ENCODE data around the gene SERTM2.

The SERTM2 gene

DNA sequence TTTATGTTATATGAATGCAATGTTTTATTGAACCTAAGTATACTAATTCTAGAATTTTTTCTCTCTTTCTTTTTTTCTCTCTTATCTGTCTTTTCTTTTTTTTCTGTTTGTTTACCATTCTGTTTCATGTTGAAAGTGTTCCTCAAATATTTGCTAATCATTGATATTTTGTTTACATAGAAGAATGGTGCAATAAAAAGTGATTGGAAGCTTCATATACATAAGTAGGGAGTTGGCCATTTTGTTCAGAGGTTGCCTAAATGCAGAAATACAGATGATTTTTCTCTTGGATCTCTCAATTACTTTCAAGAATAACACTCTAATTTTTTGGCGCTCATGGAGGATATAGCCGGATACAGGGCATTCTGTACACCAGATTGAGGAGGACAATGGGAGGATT is 5.7 kb upstream of the SERTM2 start:
- TF ChIP-seq, protein P1, sequence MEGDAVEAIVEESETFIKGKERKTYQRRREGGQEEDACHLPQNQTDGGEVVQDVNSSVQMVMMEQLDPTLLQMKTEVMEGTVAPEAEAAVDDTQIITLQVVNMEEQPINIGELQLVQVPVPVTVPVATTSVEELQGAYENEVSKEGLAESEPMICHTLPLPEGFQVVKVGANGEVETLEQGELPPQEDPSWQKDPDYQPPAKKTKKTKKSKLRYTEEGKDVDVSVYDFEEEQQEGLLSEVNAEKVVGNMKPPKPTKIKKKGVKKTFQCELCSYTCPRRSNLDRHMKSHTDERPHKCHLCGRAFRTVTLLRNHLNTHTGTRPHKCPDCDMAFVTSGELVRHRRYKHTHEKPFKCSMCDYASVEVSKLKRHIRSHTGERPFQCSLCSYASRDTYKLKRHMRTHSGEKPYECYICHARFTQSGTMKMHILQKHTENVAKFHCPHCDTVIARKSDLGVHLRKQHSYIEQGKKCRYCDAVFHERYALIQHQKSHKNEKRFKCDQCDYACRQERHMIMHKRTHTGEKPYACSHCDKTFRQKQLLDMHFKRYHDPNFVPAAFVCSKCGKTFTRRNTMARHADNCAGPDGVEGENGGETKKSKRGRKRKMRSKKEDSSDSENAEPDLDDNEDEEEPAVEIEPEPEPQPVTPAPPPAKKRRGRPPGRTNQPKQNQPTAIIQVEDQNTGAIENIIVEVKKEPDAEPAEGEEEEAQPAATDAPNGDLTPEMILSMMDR (IDR thresholded peaks at IDR 0.05; ENCODE audit: control insufficient read depth, insufficient read depth, low read depth, low read length, missing control alignments), result no peak
- no peak for DNase-seq (ENCODE audit: low read depth)
- H3K4me3 ChIP-seq (ENCODE audit: control insufficient read depth, low read depth, low read length), result no peak overlapping the region

DNA sequence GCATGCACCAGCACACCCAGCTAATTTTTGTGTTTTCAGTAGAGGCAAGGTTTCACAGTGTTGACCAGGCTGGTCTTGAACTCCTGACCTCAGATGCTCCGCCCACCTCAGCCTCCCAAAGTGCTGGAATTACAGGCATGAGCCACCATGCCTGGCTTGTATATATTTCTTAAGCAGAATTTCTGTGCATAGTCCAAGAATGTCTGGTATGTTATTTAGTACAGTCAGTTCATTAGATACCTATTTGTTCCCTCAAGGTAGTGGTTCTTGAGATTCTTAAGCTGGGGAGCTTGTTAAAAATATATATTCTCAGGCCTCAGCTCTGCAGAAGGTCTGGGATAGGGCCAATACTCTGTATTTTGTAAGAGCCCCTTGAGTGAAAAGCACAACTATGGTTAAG is 4.6 kb upstream of the SERTM2 start:
- no peak for DNase-seq (ENCODE audit: low read depth)
- TF ChIP-seq, protein P1 (IDR thresholded peaks at IDR 0.05; ENCODE audit: control insufficient read depth, insufficient read depth, low read depth, low read length, missing control alignments), result no peak

DNA sequence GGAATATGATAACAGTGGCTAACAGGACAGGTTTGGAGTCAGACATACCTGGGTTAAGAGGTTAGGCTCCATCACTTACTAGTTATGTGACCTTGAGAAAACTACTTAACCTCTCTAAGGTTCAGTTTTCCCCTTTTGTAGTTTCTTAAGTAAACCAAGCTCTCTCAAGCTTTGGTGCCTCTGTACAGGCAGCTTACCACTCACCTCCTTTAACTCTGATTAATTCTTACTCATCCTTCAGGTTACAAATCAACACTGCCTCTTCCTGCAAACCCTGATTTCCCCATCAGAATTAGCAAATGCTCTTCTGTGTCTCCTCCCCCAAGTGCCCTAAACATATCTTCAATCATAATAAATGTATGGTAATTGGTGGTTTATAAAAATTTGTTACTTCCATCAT is 3.5 kb upstream of the SERTM2 start:
- TF ChIP-seq, protein P1 (IDR thresholded peaks at IDR 0.05; ENCODE audit: control insufficient read depth, insufficient read depth, low read depth, low read length, missing control alignments), result no peak
- DNase-seq (ENCODE audit: low read depth), result no peak
- H3K4me3 ChIP-seq (ENCODE audit: control insufficient read depth, low read depth, low read length), result no peak overlapping the region

More for the DNA sequence above, 4.6 kb upstream of the SERTM2 start:
- no peak overlapping the region for H3K4me3 ChIP-seq (ENCODE audit: control insufficient read depth, low read depth, low read length)

DNA sequence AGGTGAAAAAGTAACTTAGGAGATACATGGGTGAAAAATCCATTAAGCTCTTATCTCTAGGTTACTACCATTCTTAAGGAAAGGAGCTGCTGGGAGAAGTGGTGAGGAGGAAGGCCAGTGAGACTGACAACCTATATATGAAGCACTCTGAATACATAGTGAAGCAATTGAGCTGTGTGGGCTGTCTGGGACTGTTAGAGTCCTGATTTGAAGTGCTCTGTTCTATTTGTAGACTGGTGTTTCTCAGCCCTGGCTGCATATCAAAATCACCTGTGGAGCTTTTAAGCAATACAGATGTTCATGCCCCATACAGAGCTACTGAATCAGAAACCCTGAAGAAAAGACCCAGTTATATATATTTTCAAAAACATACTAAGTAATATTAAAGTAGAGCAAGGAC is 3.9 kb downstream of the SERTM2 start:
- TF ChIP-seq, protein P1 (IDR thresholded peaks at IDR 0.05; ENCODE audit: control insufficient read depth, insufficient read depth, low read depth, low read length, missing control alignments), result no peak
- DNase-seq (ENCODE audit: low read depth), result no peak
- no peak overlapping the region for H3K4me3 ChIP-seq (ENCODE audit: control insufficient read depth, low read depth, low read length)

DNA sequence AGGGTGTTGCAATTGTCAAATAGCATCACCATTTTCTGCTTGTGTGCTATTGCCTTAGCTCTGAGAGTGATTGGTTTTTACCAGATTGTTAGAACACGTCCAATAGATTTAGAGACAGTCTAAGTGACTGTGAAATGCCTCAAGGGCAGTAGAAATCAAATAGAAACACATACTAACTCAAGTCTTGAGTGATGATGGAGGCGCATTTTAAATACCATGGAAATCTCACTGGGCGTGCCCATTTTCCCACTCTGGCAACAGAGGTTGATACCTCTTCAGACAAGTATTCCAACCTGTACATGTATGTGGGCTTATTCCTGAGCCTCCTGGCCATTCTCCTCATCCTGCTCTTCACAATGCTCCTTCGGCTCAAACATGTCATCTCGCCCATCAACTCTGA is 7.2 kb downstream of the SERTM2 start:
- no peak overlapping the region for H3K4me3 ChIP-seq (ENCODE audit: control insufficient read depth, low read depth, low read length)
- TF ChIP-seq, protein P1 (IDR thresholded peaks at IDR 0.05; ENCODE audit: control insufficient read depth, insufficient read depth, low read depth, low read length, missing control alignments), result no peak
- no peak for DNase-seq (ENCODE audit: low read depth)

DNA sequence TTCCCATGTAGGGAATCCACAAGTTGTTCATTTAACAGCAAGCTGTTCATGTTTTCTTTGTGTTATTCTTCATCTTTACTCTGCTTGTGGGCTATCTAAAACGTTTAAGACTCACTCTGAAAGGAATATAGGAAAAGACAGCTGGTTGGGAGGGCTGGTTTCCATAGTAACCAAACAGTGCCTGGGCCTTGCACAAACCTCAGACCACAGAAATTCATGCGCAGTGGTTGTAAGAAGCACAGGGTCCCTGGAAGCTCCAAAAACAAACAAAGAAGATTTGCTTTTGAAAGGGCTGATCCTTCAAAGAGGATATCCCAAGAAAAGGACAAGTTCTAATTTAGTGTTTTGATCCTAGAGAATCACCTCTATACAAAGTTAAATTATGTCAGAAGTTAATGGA is 7.8 kb downstream of the SERTM2 start:
- no peak for DNase-seq (ENCODE audit: low read depth)
- TF ChIP-seq, protein P1 (IDR thresholded peaks at IDR 0.05; ENCODE audit: control insufficient read depth, insufficient read depth, low read depth, low read length, missing control alignments), result no peak
- no peak overlapping the region for H3K4me3 ChIP-seq (ENCODE audit: control insufficient read depth, low read depth, low read length)

DNA sequence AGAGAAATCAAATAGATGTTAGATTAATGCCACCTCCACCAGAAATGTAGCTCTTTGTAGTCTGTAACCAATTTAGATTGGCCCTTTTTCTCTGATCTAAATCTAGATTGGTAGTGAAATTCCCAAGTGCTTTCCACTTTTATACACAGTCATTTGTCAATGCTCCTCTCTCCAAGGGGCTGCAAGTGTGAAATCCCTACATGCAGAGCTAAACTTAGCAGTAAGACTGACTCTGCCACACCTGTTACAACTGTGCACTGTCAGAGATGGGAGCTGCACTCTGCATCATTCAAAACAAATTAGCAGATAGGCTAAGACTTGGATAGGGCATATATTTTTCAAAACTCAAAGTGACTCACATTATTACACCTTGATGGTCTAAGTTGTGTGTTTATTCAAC is 9.1 kb downstream of the SERTM2 start:
- no peak for DNase-seq (ENCODE audit: low read depth)
- TF ChIP-seq, protein P1 (IDR thresholded peaks at IDR 0.05; ENCODE audit: control insufficient read depth, insufficient read depth, low read depth, low read length, missing control alignments), result no peak
- no peak overlapping the region for H3K4me3 ChIP-seq (ENCODE audit: control insufficient read depth, low read depth, low read length)
